Tibial nerve (tissue), 3 donors: ENCODE data around the gene POU2AF3.

ENCODE experiments used
- CTCF ChIP-seq, 5 experiments: fragments of 200-600 bp in 3 of 5; fragments of 450-650 bp in 2 of 5; sonication (generic) in 3 of 5; IDR thresholded peaks; one replicate each; pipeline ENCODE4 v1.5.1; 2016 to 2019; ENCODE audit warnings: antibody characterized with exemption in 5 of 5, mild to moderate bottlenecking in 3 of 5, moderate library complexity in 2 of 5
- POLR2A ChIP-seq, 2 donors: fragments of 450-650 bp; IDR thresholded peaks; one replicate each; pipeline ENCODE4 v1.6.1; 2017; ENCODE audit warnings: antibody characterized with exemption in 2 of 2, mild to moderate bottlenecking in 2 of 2, moderate library complexity in 2 of 2

- TF ChIP-seq CTCF (IDR thresholded peaks at IDR 0.05) (no peak), POLR2A (IDR thresholded peaks at IDR 0.05) (no peak)
Measured at GRCh38 chr11:111347002-111347722, 48.8 kb downstream of the POU2AF3 start.
